Ovary (tissue), 9 donors: ENCODE data around the gene ATP8A1. TPM values are rescaled to one million over a fixed set of nuclear protein-coding genes. Genes with fewer than 3 reads are reported as not detected.

Experiments used
- DNase-seq, 5 donors: peaks; one replicate each; pipeline ENCODE4 v3.0.0-alpha.2; 2019 to 2020
- H3K27ac ChIP-seq, 2 donors: fragments of 200-600 bp; one replicate each; pipeline versions ENCODE4 v1.5.1 to v1.8.0; 2019 to 2022
- H3K27me3 ChIP-seq: fragments of 200-600 bp; one replicate; pipeline ENCODE4 v1.8.0; 2022
- H3K36me3 ChIP-seq: fragments of 200-600 bp; sonication (generic); one replicate; pipeline ENCODE4 v1.5.1; 2019
- H3K4me1 ChIP-seq: one replicate; pipeline ENCODE4 v1.8.1; 2013; ENCODE audit warnings: mild to moderate bottlenecking, moderate library complexity; ENCODE audit not compliant: insufficient read depth
- H3K4me3 ChIP-seq: fragments of 200-600 bp; sonication (generic); one replicate; pipeline ENCODE4 v1.5.1; 2017
- H3K9me3 ChIP-seq, 2 donors: fragments of 200-600 bp in 1 of 2; sonication (generic) in 1 of 2; one replicate each; pipeline versions ENCODE4 v1.5.1 to v1.8.1; 2013 to 2019; ENCODE audit warnings: mild to moderate bottlenecking in 1 of 2, moderate library complexity in 1 of 2
- CTCF ChIP-seq, 3 donors: fragments of 450-650 bp in 2 of 3; fragments of 200-600 bp in 1 of 3; IDR thresholded peaks; one replicate each; pipeline versions ENCODE4 v1.5.1 to v1.8.0; 2016 to 2022; ENCODE audit warnings: antibody characterized with exemption in 3 of 3, mild to moderate bottlenecking in 1 of 3
- EP300 ChIP-seq: sonication (generic); formaldehyde crosslinking; IDR thresholded peaks from one replicate; pipeline ENCODE4 v1.6.1; 2017; ENCODE audit warnings: antibody characterized with exemption
- POLR2A ChIP-seq: fragments of 450-650 bp; IDR thresholded peaks from one replicate; pipeline ENCODE4 v1.6.1; 2017; ENCODE audit warnings: antibody characterized with exemption, mild to moderate bottlenecking, moderate library complexity
- WGBS, 3 donors: extraction: QIAGEN DNeasy Blood & Tissue Kit in 1 of 3; methylation state at CpG; one replicate each; pipeline versions ENCODE4 v1.1.5 to v1.1.7; 2013 to 2017; 5-methylcytosine and 5-hydroxymethylcytosine counted together
- intact Hi-C, 4 donors: fragments of 100-400 bp; cut with DNase I; formaldehyde crosslinking; loops; one replicate each; pipeline versions ENCODE4 v1.11.0 to v1.15.1; 2022 to 2023
- polyA plus RNA-seq, 2 donors: library from polyadenylated mRNA; stranded (reverse); fragments of 200-250 nt in 1 of 2; fragments of 350-450 nt in 1 of 2; fragmentation: Illumina TruSeq in 1 of 2; extraction: RNeasy Lipid Tissue Mini Kit (QIAGEN cat#74804) in 1 of 2; gene quantifications; one replicate each; pipeline ENCODE4 v1.2.3, GENCODE V29; 2013 to 2014
- total RNA-seq, 7 donors: library from RNA; depleted of rRNA in 2 of 7; stranded (reverse); fragments of >200 nt in 2 of 7; fragmentation: NEBNext Ultra II Directional in 3 of 7; extraction: Animal tissue kit (Norgen Biotek cat#: 25700) in 3 of 7; gene quantifications; one replicate each; pipeline versions ENCODE4 v1.1.0 to v1.2.4, GENCODE V29; 2016 to 2023
- donor health status: DM: no; HTN: no; CAD: no; lungs with moderate emphysema.
- donor health status: DM: no; HTN: no; CAD: no.
- donor health status: Bipolar disorder and iron deficiency.
- donor health status: DM: yes; HTN: yes; CAD: no.
- donor health status: DM: no; HTN: no; CAD: no.
- donor health status: DM: yes; HTN: yes; CAD: no.

ATP8A1 gene
- total and polyA plus RNA-seq, 9 donors = 10.0 to 73.2 (median 21.6) TPM

- no peak for DNase-seq
- Histone ChIP-seq H3K27me3 (no peaks in the 10 kb centered on the region), H3K27ac (no peak overlapping the region), H3K9me3 (no peaks in the 10 kb centered on the region), H3K36me3 (no peaks in the 10 kb centered on the region), H3K4me3 (no peak overlapping the region), H3K4me1 (no peaks in the 10 kb centered on the region)
- intact Hi-C loops = no loop called here
- 87 to 93% (median 93%) methylated on average over 4 of the region's 4 CpGs for WGBS, 3 donors
- no peak for TF ChIP-seq CTCF (IDR thresholded peaks at IDR 0.05)
- no peak for TF ChIP-seq POLR2A
- no peak for TF ChIP-seq EP300
Observed at GRCh38 chr4:42484630-42485029, 172.3 kb downstream of the ATP8A1 start.

GRCh38 chr4:42483426-42484379 lies 173.2 kb downstream of the ATP8A1 start:
- Histone ChIP-seq H3K4me3 (no peak overlapping the region), H3K9me3 (no peaks in the 10 kb centered on the region), H3K36me3 (no peaks in the 10 kb centered on the region), H3K4me1 (no peaks in the 10 kb centered on the region), H3K27ac (no peak overlapping the region), H3K27me3 (no peaks in the 10 kb centered on the region)
- TF ChIP-seq CTCF (IDR thresholded peaks at IDR 0.05) (no peak), POLR2A (no peak), EP300 (no peak)
- DNase-seq = no peak
- 46 to 56% (median 54%) methylated on average over 9 of the region's 9 CpGs for WGBS, 3 donors
- intact Hi-C loops = no loop called here

- Histone ChIP-seq H3K27me3 (no peaks in the 10 kb centered on the region), H3K4me3 (no peak overlapping the region), H3K9me3 (no peaks in the 10 kb centered on the region), H3K36me3 (no peaks in the 10 kb centered on the region), H3K4me1 (no peaks in the 10 kb centered on the region), H3K27ac (no peak overlapping the region)
- DNase-seq = no peak
- no peak for TF ChIP-seq CTCF (IDR thresholded peaks at IDR 0.05)
- TF ChIP-seq POLR2A = no peak
- TF ChIP-seq EP300 = no peak
- whole genome bisulfite sequencing, 3 donors = 86 to 88% (median 86%) methylated on average over 5 of the region's 5 CpGs
- intact Hi-C loops = no loop called here
Observed at GRCh38 chr4:42482516-42483327, 174.2 kb downstream of the ATP8A1 start.

GRCh38 chr4:42480717-42481116 lies 176.2 kb downstream of the ATP8A1 start:
- no peak overlapping the region for H3K27ac ChIP-seq
- H3K27me3 ChIP-seq = no peaks in the 10 kb centered on the region
- TF ChIP-seq POLR2A = no peak
- TF ChIP-seq EP300 = no peak
- no peak for TF ChIP-seq CTCF (IDR thresholded peaks at IDR 0.05)
- no peak for DNase-seq
- H3K4me1 ChIP-seq = no peaks in the 10 kb centered on the region
- no peak overlapping the region for H3K4me3 ChIP-seq
- intact Hi-C loops = no loop called here
- WGBS, 3 donors = 47 to 63% (median 58%) methylated on average over 1 of the region's 1 CpG
- no peaks in the 10 kb centered on the region for H3K9me3 ChIP-seq
- H3K36me3 ChIP-seq = no peaks in the 10 kb centered on the region
